Activated CD4-positive, alpha-beta T cell treated with anti-CD3 and anti-CD28 coated beads, Interleukin-2, amount 10 ng/mL, durations not matched to agents 24 days and 14 days (primary cell): ENCODE measurements around the gene REN. TPM values are rescaled to one million over a fixed set of nuclear protein-coding genes. Genes with fewer than 3 reads are reported as not detected.

ENCODE experiments used
- DNase-seq: peaks from one replicate; pipeline ENCODE4 v3.0.0; 2022
- H3K27ac Mint-ChIP-seq: one replicate; pipeline ENCODE4 v1.8.0; 2022; ENCODE audit warnings: mild to moderate bottlenecking, mixed read lengths
- H3K27me3 Mint-ChIP-seq: one replicate; pipeline ENCODE4 v1.8.0; 2022; ENCODE audit warnings: mixed read lengths
- H3K36me3 Mint-ChIP-seq: one replicate; pipeline ENCODE4 v1.8.0; 2022; ENCODE audit warnings: low read depth, mild to moderate bottlenecking, mixed read lengths
- H3K4me1 Mint-ChIP-seq: one replicate; pipeline ENCODE4 v1.8.0; 2021; ENCODE audit warnings: mixed read lengths
- H3K4me3 Mint-ChIP-seq: one replicate; pipeline ENCODE4 v1.8.0; 2022; ENCODE audit warnings: mild to moderate bottlenecking, moderate library complexity, mixed read lengths
- H3K9me3 Mint-ChIP-seq: one replicate; pipeline ENCODE4 v1.8.0; 2021; ENCODE audit warnings: mixed read lengths
- intact Hi-C: fragments of 100-400 bp; cut with micrococcal nuclease; formaldehyde crosslinking; loops from one replicate; pipeline ENCODE4 v1.15.1; 2023
- total RNA-seq: library from RNA; stranded (reverse); gene quantifications from 2 replicates; pipeline ENCODE4 v1.2.3, GENCODE V29; 2022

The REN gene
- total RNA-seq, 1 donor from 2014 or later: not detected

DNA sequence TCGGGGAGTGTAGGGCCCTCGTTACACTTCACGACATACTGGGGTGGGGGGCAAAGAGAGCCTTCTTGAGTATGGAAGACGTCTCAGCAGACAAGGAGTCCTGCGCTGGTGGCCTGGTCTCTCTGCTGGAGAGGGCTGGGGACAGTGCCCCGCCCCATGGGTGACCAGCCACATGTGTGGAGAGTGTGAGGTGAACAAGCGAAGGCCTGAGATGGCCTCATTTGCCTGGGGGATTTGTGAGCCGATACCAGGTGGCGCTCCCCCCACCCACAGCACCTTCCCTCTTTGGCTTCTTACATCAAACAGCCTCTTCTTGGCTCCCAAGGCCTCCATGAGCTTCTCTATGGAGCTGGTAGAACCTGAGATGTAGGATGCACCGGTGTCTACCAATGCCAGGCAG, 10.3 kb downstream of the REN start:
- Mint-ChIP-seq H3K27ac (no peak overlapping the region), H3K4me3 (no peak overlapping the region), H3K4me1 (no peaks in the 10 kb centered on the region), H3K9me3 (no peaks in the 10 kb centered on the region), H3K27me3 (peaks cover 15% of the 10 kb centered on the region), H3K36me3 (no peaks in the 10 kb centered on the region)
- DNase-seq: no peak
- intact Hi-C loops: no loop called here

GRCh38 chr1:204154568-204155255, 11.4 kb downstream of the REN start:
- intact Hi-C loops: loop anchor here (5.0 kb wide), 1 partner anchor 338 kb away; the partner anchor contains the start of gene PIK3C2B
- Mint-ChIP-seq H3K27ac (no peak overlapping the region), H3K9me3 (no peaks in the 10 kb centered on the region), H3K27me3 (peaks cover 23% of the 10 kb centered on the region), H3K4me3 (no peak overlapping the region), H3K4me1 (no peaks in the 10 kb centered on the region), H3K36me3 (no peaks in the 10 kb centered on the region)
- no peak for DNase-seq

DNA sequence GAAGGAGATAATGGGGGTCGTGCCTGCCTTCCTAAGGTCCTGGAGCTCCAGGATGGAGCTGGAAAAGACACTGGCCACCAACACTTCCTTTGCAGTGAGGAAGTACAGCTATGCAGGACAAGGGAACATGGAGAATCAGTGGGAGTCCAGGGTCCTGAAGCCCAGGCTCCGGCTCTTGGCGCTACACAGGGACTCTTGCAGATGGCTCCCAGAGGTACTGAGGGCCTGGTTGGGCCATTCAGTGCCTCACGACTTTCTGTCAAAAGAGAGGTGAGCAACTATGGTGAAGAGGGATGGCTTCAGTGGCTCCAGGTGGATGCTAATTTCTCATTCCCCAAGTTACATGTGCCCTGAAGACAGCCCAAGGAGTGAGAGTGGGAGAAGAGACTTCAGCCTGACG, 12.5 kb downstream of the REN start:
- Mint-ChIP-seq H3K4me1 (no peaks in the 10 kb centered on the region), H3K36me3 (no peaks in the 10 kb centered on the region), H3K9me3 (no peaks in the 10 kb centered on the region), H3K27ac (no peak overlapping the region), H3K4me3 (no peak overlapping the region), H3K27me3 (peaks cover 23% of the 10 kb centered on the region)
- no peak for DNase-seq
- intact Hi-C loops: loop anchor here (5.0 kb wide), 1 partner anchor 339 kb away; the partner anchor contains the start of gene PIK3C2B

DNA sequence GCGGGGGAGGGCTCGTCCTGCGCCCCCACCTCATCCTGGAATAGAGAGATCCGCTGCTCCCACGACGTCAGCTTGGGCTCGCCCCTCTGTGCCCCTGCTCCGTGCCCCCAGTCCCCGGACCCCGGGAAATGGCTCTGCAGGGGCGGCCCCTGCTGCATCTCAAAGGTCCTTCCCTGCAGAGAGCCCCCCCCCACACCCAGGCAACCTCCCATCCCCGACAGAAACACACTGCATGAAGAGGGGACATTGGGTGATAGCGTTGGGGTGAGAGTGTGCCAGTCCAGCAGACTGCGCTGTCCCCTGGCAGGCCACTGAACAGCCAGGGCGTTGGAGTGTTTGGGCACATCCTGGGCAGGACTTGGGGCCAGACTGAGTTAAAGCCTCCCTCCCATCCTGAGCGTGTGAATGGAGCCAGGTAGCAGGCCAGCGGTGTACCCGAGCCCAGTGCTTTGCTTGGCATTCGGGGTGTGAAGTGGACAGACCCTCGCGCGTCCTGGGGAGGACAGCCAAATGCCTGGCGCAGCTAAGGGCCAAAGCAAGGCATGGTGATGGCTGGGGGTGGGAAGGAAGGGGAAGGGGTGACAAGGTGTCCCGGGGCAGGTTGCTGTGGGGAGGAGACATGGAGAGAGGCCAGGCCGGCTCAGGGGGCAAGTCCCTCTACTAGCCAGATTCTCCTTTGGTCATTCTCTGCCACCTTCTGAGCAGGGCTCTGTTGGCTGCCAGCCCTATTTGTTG, 13.7 kb downstream of the REN start:
- intact Hi-C loops: loop anchor here (5.0 kb wide), 1 partner anchor 340 kb away; the partner anchor contains the start of gene PIK3C2B
- no peaks in the 10 kb centered on the region for H3K9me3 Mint-ChIP-seq
- peaks cover 21% of the 10 kb centered on the region for H3K27me3 Mint-ChIP-seq
- no peaks in the 10 kb centered on the region for H3K4me1 Mint-ChIP-seq
- DNase-seq: no peak
- H3K4me3 Mint-ChIP-seq: peak overlapping the region; percentile 71
- no peaks in the 10 kb centered on the region for H3K36me3 Mint-ChIP-seq
- H3K27ac Mint-ChIP-seq: no peak overlapping the region

DNA sequence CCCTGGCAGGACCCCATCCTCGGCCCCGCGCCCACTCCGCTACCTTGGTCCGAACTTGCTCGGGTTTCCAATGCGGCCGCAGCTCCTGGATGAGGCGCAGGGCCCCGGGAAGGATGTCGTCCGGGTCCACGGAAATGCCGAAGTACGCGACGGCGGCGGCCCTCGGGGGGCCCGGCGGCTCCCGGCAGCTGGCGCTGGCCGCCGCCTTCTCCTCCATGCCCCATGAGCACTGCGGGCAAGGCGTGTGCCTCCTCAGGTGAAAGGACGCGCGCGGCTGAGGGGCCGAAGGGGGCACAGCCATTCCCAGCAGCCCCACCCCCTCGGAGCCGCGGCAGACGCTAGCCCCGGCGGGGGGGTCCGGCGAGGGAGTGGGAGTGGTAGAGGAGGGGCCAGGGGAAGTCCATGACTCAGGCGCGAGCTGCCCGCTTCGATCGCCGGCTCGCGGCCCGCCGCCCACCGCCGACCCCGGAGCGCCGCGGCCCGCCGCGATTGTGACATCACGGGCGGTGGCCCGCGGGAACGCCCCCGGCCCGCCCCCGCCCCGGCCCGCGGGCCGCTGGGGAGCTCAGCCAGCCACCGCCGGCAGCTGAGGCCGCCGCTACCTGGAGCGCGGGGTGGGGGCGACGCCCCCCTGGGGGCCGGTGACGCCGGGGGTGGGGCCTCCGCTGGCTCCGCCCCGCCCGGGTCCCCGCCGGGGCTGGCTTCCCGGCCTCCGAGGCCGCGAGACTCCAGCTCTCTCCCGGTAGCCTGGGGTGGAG, 14.4 kb downstream of the REN start, which contains the start of gene ETNK2:
ETNK2 (minus strand) TSS at position 493 of the 758 bp plus-strand sequence; CDS start at position 301, 192 bp downstream.
- no peaks in the 10 kb centered on the region for H3K9me3 Mint-ChIP-seq
- H3K4me1 Mint-ChIP-seq: no peaks in the 10 kb centered on the region
- DNase-seq: peak; percentile 78
- peak within 1 kb of the TSS; percentile 74 for H3K4me3 Mint-ChIP-seq
- H3K27ac Mint-ChIP-seq: no peak within 1 kb of the TSS
- H3K36me3 Mint-ChIP-seq: no peaks in the 10 kb centered on the region
- peaks cover 21% of the 10 kb centered on the region for H3K27me3 Mint-ChIP-seq
- intact Hi-C loops: loop anchor here (5.0 kb wide), 1 partner anchor 341 kb away; the partner anchor contains the start of gene PIK3C2B

- H3K36me3 Mint-ChIP-seq: no peaks in the 10 kb centered on the region
- intact Hi-C loops: loop anchor here (5.0 kb wide), 1 partner anchor 341 kb away; the partner anchor contains the start of gene PIK3C2B
- no peak overlapping the region for H3K27ac Mint-ChIP-seq
- H3K4me1 Mint-ChIP-seq: no peaks in the 10 kb centered on the region
- peak overlapping the region; percentile 74 for H3K4me3 Mint-ChIP-seq
- H3K9me3 Mint-ChIP-seq: no peaks in the 10 kb centered on the region
- peaks cover 23% of the 10 kb centered on the region for H3K27me3 Mint-ChIP-seq
- DNase-seq: no peak
Measured at GRCh38 chr1:204150702-204151551, 15.2 kb downstream of the REN start.

DNA sequence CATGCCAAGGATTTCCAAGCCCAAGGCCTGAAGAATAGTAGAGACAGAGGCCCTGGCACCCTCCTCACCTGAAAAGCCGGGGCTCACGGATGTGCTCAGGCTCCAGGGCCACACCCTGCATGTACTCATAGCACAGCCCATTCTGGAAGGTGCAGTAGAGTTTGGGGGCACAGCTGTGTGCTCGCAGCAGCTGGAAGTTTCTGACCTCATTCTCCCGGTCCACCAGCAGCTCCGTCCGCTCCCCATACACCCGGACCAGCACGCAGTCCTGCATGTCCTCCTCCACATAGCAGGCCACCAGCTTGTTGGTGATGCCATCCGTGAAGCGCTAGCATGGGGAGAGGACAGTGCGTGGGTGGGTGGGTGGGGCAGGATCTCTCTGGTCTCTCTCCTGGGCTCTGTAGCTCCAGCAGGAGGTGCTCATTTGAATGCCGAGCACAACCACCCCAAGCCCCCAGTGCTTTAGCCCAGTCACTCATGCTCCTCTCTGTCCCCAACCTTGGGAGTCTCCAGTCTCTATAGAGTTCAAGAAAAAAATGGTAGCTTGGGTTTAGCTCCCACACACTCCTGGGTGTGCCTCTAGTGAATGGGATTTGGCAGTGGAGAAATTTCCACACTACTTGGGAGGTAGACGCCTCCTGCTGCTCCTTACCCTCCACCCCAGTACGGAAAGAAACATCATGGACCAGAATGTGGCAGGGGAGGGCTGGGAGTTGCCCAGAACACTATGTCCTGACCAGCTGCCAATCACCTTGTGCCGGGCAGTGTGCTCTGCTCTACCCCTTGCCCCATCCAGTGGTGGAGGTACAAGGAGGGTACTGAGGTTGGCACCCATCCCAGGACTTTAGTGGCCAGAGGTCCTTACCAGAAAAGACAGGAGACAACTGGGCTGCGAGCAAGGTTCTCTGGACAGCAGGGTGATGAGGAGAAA, 16.2 kb downstream of the REN start:
- peaks cover 26% of the 10 kb centered on the region for H3K27me3 Mint-ChIP-seq
- H3K9me3 Mint-ChIP-seq: no peaks in the 10 kb centered on the region
- H3K36me3 Mint-ChIP-seq: no peaks in the 10 kb centered on the region
- DNase-seq: no peak
- no peak overlapping the region for H3K27ac Mint-ChIP-seq
- intact Hi-C loops: loop anchor here (5.0 kb wide), 1 partner anchor 342 kb away; the partner anchor contains the start of gene PIK3C2B
- peak overlapping the region; percentile 74 for H3K4me3 Mint-ChIP-seq
- no peaks in the 10 kb centered on the region for H3K4me1 Mint-ChIP-seq

DNA sequence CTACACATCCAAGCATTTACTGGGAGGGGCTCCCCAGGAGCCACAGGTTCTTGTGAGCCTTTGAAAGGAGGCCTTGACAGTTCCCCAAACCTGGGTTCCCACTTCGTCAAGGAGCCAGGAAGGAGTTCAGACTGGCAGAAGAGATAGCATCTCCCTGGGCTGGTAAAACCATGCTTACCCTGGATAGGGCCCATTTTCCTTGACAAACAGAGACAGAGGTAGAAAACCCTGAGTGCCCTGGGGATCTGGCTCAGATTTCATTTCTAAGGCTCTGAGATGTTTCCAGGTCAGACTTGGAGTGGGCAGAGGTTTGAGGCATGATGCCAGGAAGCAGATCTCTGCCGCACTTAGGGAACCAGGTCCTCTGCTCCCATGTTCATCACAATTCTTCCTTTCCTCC, 17.0 kb downstream of the REN start:
- intact Hi-C loops: no loop called here
- H3K36me3 Mint-ChIP-seq: no peaks in the 10 kb centered on the region
- no peak overlapping the region for H3K4me3 Mint-ChIP-seq
- DNase-seq: no peak
- H3K27me3 Mint-ChIP-seq: peaks cover 29% of the 10 kb centered on the region
- no peaks in the 10 kb centered on the region for H3K4me1 Mint-ChIP-seq
- H3K9me3 Mint-ChIP-seq: no peaks in the 10 kb centered on the region
- no peak overlapping the region for H3K27ac Mint-ChIP-seq

DNA sequence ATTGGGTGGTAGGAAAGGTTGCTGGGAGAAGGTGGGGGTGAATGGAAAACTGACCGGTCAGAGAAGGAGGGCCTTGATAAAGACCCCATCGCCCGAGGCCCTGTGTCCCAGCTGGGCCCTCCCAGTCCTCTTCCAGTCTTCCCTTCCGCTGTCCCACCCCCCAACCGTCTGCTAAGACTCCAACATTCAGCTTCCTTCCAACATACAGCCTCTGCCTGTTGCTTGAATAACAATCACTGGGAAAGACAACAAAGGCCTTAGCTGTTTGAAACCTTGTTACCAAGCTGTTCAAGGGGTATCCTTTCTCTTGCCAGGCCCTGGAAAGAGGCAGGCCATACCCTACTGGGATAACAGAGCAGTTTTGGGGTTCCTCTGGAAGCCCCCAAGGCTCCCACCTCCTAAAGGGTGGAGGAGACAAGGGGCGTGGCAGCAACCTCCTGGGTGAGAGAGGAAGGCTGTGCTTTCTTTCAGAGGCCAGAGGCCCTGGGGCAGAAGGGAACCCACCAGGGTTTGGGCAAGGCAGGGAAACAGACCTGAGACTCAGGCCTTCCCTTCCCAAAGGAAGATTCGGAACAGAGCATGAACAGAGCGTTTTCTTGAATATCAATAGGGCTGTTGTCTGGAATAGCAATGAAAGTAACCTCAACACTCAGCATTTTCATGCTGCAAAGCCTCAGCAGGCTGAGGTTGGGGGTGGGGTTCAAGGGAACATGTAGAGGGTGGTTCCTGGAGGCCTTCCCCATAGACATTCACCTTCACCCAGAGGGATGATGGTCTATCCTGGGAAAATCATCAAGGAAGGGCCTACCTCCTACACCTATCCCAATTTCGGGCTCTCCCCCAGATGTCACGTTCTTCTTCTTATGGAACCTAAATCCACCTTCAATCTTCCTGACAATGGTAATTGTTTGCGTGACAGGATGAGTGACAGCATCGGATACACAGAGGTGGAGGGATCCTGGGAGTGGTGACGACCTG, 18.4 kb downstream of the REN start:
- H3K9me3 Mint-ChIP-seq: no peaks in the 10 kb centered on the region
- no peak overlapping the region for H3K4me3 Mint-ChIP-seq
- DNase-seq: no peak
- intact Hi-C loops: no loop called here
- peaks cover 25% of the 10 kb centered on the region for H3K27me3 Mint-ChIP-seq
- no peaks in the 10 kb centered on the region for H3K4me1 Mint-ChIP-seq
- no peaks in the 10 kb centered on the region for H3K36me3 Mint-ChIP-seq
- H3K27ac Mint-ChIP-seq: no peak overlapping the region

DNA sequence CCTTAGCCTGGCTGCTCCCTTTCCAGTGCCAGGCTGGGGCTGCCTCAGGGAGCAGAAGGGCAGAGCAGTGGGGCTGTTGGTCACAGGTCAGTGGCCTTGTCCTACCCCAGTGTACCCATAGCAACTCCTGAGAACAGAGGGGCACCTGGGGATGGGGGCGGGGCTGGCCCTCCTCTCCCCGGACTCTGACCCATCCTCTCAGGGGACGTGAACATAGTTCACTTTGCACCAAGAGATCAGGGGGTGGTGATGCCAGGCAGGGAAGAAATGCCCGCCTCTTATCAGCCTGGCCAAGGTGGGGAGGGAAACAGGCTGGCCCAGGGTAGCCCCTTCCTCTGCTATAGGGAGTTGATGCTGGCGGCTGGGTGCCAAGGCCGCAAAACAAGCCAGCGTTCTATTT, 19.2 kb downstream of the REN start:
- Mint-ChIP-seq H3K9me3 (no peaks in the 10 kb centered on the region), H3K4me1 (no peaks in the 10 kb centered on the region), H3K36me3 (no peaks in the 10 kb centered on the region), H3K27me3 (peaks cover 21% of the 10 kb centered on the region), H3K27ac (no peak overlapping the region), H3K4me3 (no peak overlapping the region)
- DNase-seq: no peak
- intact Hi-C loops: no loop called here

- intact Hi-C loops: no loop called here
- Mint-ChIP-seq H3K27ac (no peak overlapping the region), H3K4me3 (no peak overlapping the region), H3K9me3 (no peaks in the 10 kb centered on the region), H3K27me3 (peaks cover 21% of the 10 kb centered on the region), H3K36me3 (no peaks in the 10 kb centered on the region), H3K4me1 (no peaks in the 10 kb centered on the region)
- no peak for DNase-seq
Measured at GRCh38 chr1:204146309-204146708, 19.8 kb downstream of the REN start.
